HG03108 (cell line): ENCODE data around the gene CBFA2T3.

Source experiments
- ATAC-seq: cut with Tn5 transposase; IDR thresholded peaks from one replicate; pipeline ENCODE4 v1.9.1; 2021; ENCODE audit warnings: moderate library complexity; ENCODE audit not compliant: unreplicated experiment

The CBFA2T3 gene

DNA sequence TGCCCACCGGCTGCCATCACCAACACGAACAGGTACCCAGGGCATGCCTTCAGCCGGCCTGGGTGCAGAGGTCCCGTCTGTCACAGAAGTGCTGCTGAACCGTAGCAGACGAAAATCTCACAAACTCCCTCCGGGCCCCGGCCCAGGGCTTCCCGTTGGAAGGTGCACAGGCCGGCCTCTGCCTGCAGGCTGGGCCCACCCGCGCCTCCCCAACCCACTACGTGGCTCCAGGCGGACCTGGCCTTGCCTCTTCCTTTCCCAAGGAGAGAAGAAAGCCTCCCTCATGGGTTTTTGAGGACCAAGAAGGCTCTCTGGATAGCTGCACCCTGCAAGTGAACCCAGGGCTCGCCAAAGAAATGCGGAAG, 65.1 kb downstream of the CBFA2T3 start:
- no peak for ATAC-seq

DNA sequence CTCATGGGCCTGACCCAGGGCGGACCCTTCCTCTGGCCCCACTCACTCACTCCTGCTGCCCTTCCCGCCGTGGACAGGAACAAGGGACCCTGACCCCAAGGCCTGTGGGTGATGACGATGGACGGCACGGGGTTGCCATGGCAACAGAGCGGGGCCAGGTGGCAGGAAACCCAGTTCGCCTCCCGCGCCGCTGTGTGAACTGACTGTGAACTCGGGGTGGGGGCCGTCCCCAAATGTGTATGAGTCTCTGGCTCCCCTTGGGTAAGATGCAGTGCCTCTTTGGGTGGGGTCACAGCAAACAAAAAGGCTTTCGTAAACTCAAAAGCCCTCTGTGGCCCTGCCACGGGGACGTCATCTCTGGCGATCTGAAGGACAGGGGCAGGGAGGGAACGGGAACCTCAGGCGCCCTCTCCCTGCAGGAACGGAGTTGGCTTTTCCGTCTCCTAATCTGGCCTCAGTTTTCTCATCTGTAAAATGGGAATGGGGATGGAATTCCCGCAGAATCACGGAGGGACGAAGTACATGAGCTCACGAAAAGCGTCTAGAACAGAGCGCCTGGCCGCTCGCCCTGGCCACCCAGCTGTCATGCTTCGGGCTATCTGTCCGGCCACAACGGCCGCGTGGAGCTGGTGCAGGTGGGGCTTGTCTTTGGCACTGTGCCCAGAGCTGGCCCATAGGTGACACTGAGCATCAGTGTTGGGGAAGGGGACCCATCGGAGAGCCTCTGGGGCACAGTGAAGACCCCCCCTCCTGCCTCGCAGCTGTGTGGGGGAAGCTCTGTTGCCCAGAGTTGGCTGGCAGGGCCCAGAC, 65.7 kb downstream of the CBFA2T3 start:
- ATAC-seq = no peak

DNA sequence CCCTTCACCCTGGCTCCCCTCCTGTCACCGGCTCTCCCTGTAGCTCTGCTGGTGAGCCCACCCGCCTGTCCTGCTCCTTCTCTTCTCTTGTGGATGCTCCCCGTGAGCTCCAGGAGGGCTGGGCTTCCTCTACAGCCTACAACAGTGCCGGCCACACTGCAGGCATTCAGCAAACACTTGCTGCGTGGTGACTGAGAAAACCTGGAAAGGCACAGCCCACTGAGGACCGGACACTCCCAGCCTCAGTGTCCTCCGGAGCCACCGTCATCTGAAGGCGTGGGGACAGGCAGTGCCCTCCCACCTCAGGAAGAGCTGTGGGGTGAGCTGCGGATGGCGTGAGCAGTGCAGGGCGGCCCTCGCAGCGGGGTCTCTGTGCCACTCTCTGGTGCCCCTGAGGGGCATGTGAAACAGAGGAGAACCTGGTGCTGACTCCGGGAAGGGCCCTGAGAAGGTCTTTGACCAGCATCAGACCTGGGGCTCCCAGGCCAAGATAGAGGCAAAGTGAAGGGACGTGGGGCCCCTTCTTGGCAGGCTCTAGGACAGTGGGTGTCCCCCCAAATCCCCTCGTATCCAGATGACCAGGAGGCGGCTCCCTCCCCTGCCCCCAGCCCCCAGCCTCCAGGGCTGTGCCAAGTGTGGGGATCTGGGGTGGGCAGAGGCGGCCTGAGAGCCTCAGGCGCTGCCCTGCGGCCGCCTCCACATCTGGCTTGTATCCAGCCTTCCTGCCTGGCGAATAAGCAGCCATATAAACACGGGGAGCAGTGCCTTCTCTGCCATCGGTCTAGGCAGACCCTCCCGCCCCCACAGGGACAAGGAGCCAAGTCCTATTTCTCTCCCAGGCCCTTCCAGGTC, 66.5 kb downstream of the CBFA2T3 start:
- ATAC-seq = no peak

DNA sequence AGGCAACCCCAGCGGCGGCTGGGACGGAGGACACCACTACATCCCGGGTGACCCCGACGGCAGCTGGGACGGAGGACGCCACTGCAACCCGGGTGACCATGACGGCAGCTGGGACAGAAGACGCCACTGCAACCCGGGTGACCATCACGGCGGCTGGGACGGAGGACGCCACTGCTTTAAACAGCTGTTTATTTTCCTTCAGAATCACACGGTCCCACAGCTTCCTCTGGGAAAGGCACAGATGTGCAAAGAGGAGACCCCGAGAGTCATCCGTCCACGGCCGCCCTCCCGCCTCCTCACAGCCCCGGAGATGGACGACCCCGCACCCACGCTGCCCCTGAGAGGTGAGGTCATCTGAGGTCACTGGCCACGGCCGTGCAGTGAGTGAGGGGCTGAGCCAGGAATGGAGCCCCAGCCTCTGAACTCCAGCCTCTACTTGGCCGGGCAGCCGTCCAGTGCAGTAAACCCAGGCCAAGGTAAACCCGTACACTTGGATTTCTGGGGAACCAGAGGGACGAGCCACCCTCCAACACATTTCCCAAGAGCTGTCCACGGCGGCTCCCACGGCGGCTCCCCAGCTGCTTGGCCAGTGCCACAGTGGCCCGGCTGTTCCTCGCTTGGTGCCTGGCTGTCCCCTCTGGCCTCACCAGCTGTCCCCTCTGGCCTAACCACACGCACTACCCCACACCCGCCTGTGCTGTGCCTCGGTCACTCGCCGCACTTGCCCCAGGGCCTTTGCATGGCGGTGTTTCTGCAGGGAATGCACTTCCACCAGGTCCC, 67.4 kb downstream of the CBFA2T3 start:
- ATAC-seq = no peak

DNA sequence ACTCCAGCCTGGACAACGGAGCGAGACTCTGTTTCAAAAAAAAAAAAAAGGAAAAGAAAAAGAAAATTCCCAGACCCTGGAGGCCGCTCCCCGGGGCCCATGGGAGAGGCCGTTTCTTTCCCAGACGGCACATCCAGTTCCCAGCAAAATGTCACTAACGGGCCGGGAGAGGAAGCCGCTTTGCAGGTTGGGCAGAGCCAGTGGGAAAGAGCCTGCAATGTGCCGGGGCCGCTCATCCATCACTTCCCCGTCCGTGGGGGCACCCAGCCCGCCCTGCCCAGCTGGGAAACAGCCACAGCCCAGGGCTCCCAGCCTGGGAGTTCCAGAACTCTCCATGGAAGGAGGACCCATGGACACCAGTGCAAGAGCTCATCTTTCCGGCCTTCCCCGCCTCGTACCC, 68.7 kb downstream of the CBFA2T3 start:
- ATAC-seq = no peak

DNA sequence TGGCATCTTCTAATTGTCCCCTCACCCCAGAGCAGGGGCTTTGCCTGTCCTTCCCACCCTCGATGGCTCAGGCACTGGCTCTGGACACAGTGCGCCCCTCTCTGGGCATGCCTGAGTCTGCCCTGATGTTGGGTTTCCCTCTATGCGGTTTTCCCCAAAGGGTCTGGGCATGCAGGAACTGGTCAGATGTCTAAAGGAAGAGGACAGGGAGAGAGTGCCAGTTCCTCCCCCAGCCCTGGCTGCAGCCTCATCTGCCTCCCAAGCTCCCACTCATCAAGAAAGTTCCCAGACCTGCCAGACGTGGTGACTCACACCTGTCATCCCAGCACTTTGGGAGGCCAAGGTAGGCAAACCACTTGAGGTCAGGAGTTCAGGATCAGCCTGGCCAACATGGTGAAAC, 69.2 kb downstream of the CBFA2T3 start:
- no peak for ATAC-seq

DNA sequence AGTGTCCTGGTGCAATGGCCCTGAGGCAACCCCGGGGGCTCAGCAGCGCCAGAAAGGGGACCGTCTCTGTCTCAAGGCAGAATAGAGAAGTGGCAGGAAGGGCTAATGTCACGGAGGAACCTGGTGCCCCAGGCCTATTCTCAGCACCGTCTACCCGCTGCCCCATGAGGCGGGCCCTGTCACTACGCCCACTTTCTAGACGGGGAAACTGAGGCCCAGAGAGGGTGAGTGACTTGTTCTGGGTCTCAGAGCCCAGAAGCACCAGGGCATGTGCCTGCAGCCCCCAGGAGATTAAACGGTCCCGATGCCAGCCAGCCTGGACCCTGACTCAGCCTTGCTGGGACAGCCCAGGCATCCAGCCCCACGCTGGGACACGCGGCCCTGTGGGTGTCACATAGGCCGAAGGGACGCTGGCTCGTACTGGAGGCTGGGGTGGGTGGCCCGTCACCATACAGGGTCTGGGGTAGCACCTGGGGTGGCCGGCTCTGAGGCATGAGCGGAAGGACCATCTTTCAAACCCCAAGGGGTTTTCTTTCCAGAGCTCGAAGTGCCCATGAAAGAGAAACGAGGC, 70.4 kb downstream of the CBFA2T3 start:
- ATAC-seq = no peak

DNA sequence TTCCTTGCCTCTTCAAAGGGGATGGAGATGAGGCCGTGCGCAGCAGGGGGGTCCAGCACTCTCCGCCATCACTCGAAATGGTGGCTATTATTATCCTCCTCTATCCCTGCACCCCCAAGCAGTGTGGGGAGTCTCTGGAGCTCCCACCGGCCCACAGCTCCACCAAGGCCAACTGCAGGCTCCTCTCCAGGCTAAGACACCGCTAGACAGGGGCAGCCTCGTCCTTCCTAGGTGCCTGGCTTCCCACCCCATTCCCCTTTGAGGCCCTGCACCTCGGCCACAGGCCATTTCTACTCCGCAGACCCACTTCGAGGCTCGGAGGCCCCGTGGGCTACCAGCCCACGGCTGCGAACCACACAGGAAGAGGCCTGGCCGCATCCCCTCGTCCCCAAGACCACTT, 71.0 kb downstream of the CBFA2T3 start:
- no peak for ATAC-seq

DNA sequence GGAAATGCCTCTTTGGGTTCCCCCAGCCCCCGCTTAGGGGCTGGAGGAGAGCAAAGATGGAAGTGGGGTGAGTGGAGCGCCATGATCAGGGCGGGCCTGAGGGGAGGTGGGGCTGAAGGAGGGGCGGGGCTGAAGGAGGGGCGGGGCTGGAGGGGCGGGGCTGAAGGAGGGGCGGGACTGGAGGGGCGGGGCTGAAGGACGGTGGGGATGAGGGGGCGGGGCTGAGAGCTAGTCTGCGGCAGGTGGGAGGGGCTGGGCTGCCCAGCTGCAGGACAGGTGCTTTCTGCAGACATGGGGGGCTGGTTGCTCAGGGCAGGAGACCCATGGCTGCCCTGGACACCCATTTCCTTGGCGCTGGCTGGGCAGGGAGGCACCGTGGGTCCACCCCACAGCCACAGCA, 71.4 kb downstream of the CBFA2T3 start:
- ATAC-seq = no peak

DNA sequence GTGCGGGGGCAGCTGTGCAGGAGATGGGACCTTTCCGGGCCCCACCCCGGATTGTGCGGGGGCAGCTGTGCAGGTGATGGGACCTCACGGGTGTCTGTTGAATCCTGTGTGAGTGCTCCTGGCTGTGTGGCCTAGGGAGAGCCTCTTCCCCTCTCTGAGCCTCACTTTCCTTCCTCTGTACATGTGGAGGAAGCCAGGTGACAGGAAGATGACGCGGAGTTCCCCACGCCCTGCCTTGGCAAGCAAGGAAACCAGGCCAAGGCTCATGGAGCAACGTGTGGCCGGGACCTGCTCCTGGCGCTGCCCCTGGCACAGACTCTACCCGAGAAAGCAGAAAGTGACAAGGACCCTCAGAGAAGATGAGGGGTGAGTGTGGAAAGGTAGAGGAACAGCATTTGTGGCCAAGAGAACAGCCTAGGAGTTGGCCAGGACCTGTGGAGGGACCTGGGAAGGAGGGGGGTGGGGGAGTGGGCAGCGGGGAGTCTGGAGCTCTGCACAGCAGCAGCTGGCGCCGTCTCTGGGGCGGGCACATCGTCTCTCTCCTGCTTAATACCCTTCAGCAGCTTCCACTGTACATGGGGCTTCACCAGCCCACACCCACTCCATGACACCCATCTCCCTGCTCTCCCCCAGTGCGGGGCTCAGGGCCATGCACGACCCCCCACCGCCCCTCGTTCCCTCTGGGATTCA, 72.2 kb downstream of the CBFA2T3 start:
- no peak for ATAC-seq

DNA sequence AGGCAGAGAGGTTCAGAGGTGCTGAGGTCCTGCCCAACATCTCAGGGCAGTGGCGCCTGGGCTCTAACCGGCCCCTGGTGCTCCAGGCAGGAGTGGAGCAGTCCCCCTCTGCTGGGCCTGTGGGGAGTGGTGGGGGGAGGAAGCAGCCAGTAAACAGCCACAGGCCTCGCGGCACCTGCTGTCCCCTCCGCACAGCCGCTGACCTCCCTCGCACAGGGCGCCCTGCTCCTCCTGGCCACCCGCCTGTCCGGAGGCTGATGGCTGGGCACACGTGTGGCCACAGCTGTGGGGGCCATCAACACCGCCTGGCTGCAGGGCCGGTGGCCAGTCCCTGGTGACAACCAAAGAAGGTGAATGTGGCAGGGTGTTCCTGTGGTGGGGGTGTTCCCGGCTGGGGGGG, 73.7 kb downstream of the CBFA2T3 start:
- ATAC-seq = no peak

DNA sequence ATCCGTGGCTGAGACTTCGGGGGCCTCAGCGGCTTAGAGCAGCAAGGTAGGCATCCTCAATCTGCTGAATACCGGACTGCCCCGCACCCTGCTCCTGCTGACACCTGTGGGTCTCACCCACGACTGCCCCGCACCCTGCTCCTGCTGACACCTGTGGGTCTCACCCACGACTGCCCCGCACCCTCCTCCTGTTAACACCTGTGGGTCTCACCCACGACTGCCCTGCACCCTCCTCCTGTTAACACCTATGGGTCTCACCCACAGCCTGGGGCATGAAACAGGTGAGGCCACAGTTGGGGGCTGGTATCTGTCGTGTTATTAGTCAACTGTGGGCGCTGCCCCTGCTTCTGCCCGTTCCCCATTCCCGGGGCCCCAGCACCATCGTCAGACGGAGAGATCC, 74.3 kb downstream of the CBFA2T3 start:
- no peak for ATAC-seq

DNA sequence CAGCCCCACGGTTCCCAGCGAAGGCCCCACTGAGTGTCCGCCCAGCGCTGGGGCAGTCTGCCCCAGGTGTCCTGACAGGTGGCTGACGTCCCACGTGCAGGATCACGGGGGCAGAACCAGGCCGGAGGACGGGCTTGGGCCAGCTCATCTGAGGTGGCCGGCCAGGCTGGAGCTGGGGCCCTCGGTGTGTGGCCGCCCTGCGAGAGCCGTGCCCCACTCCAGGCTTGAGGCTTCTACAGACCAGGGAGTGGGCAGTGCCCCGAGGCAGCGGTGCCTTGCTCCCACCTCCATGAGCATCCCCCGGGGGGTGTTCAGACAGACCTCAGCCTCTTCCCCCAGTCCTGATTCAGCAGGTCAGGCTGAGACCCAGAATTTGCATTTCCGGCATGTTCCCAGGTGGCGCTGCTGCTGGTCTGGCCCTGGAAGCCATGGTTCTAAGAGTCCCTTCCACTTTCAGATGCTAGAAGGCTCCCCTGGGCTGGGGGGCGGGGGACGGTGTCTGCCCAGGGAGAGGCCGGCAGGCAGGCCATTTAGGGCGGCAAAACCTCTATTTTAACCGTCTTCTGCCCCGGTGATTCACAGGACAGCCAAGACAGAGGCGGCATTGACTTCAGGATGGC, 75.2 kb downstream of the CBFA2T3 start:
- ATAC-seq = no peak

DNA sequence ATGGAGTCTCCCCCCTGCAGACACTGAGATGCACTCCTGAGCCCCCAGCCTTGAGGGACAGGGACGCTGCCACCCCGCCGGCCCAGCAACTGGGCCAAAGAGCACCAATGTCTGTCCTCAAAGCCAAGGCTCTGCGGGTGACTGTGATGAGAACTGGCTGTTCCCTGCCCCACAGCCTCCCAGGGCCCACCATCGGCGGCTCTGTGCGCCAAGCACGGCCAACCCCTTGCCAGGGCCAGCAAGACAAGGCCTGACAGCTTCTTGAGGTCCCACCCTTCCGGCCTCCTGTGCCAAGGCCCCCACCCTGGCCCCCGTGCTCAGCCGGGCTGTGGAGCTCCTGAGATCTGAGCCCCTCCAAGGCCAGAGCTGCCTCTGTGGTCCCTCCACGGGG, 76.3 kb downstream of the CBFA2T3 start:
- no peak for ATAC-seq

DNA sequence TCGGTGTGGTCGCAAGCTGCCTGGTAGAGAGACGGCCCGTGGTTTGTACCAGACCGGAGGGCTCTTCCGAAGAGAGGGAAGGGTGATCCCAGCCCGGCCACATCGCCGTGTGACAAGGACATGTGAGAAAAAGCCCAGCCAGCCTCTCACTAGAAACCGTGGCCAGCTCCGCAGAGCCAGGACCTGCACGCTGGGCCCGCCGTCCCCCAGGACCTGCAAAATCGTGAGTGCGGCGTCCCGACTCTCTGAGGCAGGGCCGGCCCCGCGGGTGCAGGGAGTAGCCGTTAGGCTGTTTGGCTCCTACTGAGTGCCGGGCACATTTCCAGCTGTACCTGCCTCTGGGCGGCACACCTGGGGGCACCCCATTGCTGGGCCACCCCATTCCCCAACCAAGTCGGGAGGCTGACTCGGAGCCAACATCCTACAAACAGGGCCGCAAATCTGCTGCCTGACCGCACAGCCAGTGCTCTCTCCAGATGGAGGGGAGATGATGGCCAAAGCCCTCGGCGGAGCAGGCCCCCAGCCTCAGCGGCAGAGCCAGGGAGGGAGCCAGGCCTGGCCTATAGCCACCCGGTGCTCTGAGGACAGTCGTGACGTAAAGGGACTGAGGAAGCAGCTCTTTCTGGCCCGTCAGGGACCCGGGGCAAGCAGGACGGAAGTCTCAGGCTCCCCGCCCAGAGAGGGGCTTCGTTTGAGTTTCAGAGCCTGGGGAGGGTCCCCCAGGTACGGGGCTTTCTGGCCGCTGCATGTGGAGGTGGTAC, 76.9 kb downstream of the CBFA2T3 start:
- no peak for ATAC-seq

DNA sequence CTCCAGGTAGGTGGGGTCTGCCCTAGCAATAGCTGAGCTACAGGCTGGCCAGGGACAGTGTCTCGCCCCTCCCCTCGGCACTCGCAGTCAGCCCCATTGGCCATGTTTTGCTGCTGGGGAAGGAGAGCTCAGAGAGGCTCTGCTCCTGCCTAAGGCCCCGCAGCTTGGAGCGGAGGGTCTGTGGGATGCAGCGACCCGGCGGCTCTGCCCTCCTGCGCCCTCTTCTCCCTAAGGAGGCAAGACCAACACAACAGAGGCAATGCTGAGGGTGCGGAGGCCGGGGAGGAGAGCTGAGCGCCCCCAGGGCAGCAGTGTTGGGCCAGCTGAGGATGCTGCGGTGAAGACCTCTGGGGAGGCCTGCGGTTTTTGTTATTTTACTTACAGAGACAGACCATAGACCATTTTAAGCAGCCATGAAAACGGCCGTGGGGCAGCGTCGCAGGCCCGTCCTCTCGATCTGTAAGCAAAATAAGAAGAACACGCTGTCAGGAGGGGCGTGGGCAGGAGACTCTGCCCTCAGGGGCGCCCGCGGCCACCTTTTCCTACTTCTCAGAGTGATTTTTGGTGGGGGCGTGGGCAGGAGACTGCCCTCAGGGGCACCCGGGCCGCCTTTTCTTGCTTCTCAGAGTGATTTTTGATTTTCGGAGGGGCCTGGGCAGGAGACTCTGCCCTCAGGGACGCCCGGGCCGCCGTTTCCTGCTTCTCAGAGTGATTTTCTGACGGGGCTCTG, 79.1 kb downstream of the CBFA2T3 start:
- no peak for ATAC-seq

DNA sequence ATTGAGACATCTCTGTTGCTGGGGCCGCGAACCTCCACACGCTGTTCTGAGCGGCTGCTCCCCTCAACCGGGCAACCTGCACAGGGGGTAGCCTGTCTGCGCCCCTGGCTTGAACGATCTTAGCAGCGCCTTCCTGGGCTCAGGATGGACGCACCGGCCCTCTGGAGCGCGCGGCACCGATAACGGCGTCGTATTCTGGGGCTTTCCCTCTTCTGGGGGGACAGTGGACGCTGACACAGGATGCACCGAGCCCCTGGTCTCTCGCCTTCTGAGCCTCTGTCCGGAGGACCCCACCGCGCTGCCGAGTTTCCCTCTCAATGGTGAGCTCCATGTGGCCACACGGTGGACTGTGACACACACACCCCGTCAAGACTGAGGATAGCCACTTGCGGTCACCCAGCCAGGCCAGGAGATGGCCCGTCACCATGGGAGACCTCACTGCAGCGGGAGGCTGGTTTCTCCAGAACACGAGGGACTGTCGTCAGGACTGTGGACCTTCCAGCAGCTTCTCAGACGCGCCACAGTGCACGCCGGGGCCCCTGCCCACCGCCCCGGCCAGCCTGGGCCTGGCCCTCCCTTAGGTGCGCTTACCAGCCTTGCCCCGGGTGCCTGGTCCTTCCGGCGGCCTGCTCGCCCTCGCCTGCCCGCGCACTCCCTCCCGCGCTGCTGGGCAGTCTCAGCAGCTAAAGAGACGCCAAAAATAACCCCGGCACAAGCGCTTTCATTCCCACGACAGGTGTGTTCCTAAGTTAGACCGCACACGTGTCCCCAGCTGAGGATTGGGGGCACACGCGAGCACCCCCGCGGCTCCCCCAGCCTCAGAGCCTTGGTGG, 80.6 kb downstream of the CBFA2T3 start:
- no peak for ATAC-seq

DNA sequence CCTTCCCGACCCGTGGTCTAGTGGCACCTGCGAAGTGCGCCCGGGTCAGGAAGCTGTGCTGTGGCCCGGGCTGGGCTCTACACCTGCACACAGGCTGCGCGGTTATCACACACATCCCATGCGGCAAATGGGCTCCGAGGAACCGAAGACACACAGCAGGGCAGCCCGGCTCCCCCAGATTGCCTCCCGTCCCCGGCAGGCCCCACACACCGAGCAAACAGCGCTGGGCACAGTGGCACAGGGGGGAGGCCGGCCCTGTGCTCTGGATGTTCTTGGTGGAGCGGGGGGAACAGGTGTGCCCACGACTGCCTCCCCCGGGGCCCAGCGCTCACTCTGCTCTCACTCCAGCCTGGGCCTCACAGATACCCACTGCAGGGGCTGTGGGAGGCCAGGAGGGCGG, 81.7 kb downstream of the CBFA2T3 start:
- no peak for ATAC-seq
